A673 (cell line): Measurements from ENCODE around the gene ARHGAP40.

Source experiments
- CTCF ChIP-seq: fragments of 300-800, 200-600 bp; sonication (generic); conservative IDR thresholded peaks from 2 replicates; pipeline ENCODE4 v1.5.1; 2017; ENCODE audit warnings: low read depth, mild to moderate bottlenecking, antibody characterized with exemption, low read length, moderate library complexity, mixed read lengths
- EZH2 ChIP-seq: fragments of 200-600 bp; sonication (generic); IDR thresholded peaks from 2 replicates; pipeline ENCODE4 v1.6.1; 2017; ENCODE audit warnings: borderline replicate concordance, low read depth, mild to moderate bottlenecking, mixed read lengths, antibody characterized with exemption, low read length; ENCODE audit not compliant: poor library complexity, severe bottlenecking

GRCh38 chr20:38635721-38636288 lies 34.2 kb downstream of the ARHGAP40 start:
- no peak for TF ChIP-seq EZH2
- no peak for TF ChIP-seq CTCF
